IMR-90 (cell line): Measurements from ENCODE around the gene MINDY3. TPM values are rescaled to one million over a fixed set of nuclear protein-coding genes. Genes with fewer than 3 reads are reported as not detected.

Experiments used
- ATAC-seq: fragments of 200-7000 bp; cut with Tn5 transposase; 2 replicates; pipeline ENCODE4 v1.9.1; 2020; ENCODE audit warnings: low read depth, mild to moderate bottlenecking, moderate library complexity
- BruUV-seq: library from RNA; stranded (reverse); fragments of 400-500 nt; replicated peaks from 2 replicates; lab custom pipeline; 2021; lab: Mats Ljungman, UMichigan
- CTCF ChIA-PET: fragments of 300-600 bp; formaldehyde crosslinking; extraction: SDS; loops from one replicate; lab custom pipeline; 2021; ENCODE audit warnings: antibody characterized with exemption; lab: Yijun Ruan, JAX
- POLR2A ChIA-PET: fragments of 300-600 bp; sonication (Branson Sonifier 250); formaldehyde crosslinking; loops from one replicate; lab custom pipeline; 2022; ENCODE audit warnings: antibody characterized with exemption; ENCODE audit not compliant: unreplicated experiment; lab: Charles Lee
- DNase-seq: peaks from one replicate; pipeline ENCODE4 v3.0.0; 2013
- H2AFZ ChIP-seq: replicated peaks from 2 replicates; pipeline ENCODE3; 2013; ENCODE audit warnings: low read length, mild to moderate bottlenecking; ENCODE audit not compliant: poor library complexity
- H2AK5ac ChIP-seq: 2 replicates; pipeline ENCODE4 v1.6.1; 2013; ENCODE audit warnings: low read depth, low read length, inconsistent platforms
- H2AK9ac ChIP-seq: replicated peaks from 2 replicates; pipeline ENCODE3; 2013; ENCODE audit warnings: mild to moderate bottlenecking, low read depth, low read length, moderate library complexity; ENCODE audit not compliant: poor library complexity
- H2BK120ac ChIP-seq: 2 replicates; pipeline ENCODE4 v1.6.1; 2013; ENCODE audit warnings: low read depth, low read length, inconsistent platforms
- H2BK15ac ChIP-seq: 3 replicates; pipeline ENCODE4 v1.6.1; 2013; ENCODE audit warnings: low read depth, low read length, inconsistent platforms
- H2BK20ac ChIP-seq: 2 replicates; pipeline ENCODE4 v1.6.1; 2013; ENCODE audit warnings: low read depth, mild to moderate bottlenecking, inconsistent platforms, low read length, moderate library complexity
- H2BK5ac ChIP-seq: 2 replicates; pipeline ENCODE4 v1.6.1; 2013; ENCODE audit warnings: mild to moderate bottlenecking, low read depth, low read length, inconsistent platforms; ENCODE audit not compliant: poor library complexity, severe bottlenecking
- H3K14ac ChIP-seq: replicated peaks from 2 replicates; pipeline ENCODE4 v1.6.1; 2013; ENCODE audit warnings: low read depth, low read length, inconsistent platforms
- H3K18ac ChIP-seq: 2 replicates; pipeline ENCODE4 v1.6.1; 2013; ENCODE audit warnings: low read depth, low read length, control low read depth
- H3K23ac ChIP-seq: 2 replicates; pipeline ENCODE4 v1.6.1; 2013; ENCODE audit warnings: low read depth, low read length, inconsistent platforms
- H3K27ac ChIP-seq: 2 replicates; pipeline ENCODE4 v1.5.1; 2013; ENCODE audit warnings: mild to moderate bottlenecking, control low read depth, low read length; ENCODE audit not compliant: insufficient read depth
- H3K27me3 ChIP-seq: 2 replicates; pipeline ENCODE4 v1.6.1; 2013; ENCODE audit warnings: low read length; ENCODE audit not compliant: control insufficient read depth, insufficient read depth
- H3K36me3 ChIP-seq: 2 replicates; pipeline ENCODE4 v1.6.1; 2013; ENCODE audit warnings: low read length, mixed read lengths; ENCODE audit not compliant: control insufficient read depth, insufficient read depth
- H3K4ac ChIP-seq: 2 replicates; pipeline ENCODE4 v1.6.1; 2013; ENCODE audit warnings: low read depth, low read length, inconsistent platforms
- H3K4me1 ChIP-seq: 2 replicates; pipeline ENCODE4 v1.6.1; 2013; ENCODE audit warnings: low read length, mixed read lengths; ENCODE audit not compliant: control insufficient read depth, insufficient read depth
- H3K4me2 ChIP-seq: 2 replicates; pipeline ENCODE4 v1.6.1; 2013; ENCODE audit warnings: low read depth, mild to moderate bottlenecking, control low read depth, low read length, moderate library complexity
- H3K4me3 ChIP-seq: 2 replicates; pipeline ENCODE4 v1.5.1; 2013; ENCODE audit warnings: low read depth, mild to moderate bottlenecking, control low read depth, low read length, moderate library complexity; ENCODE audit not compliant: insufficient read depth
- H3K56ac ChIP-seq: 2 replicates; pipeline ENCODE4 v1.6.1; 2013; ENCODE audit warnings: low read length, inconsistent platforms; ENCODE audit not compliant: insufficient read depth; ENCODE audit errors: extremely low read depth
- H3K79me1 ChIP-seq, 2 experiments: 2 replicates each; pipeline ENCODE4 v1.6.1; 2013; ENCODE audit warnings: low read length in 2 of 2, inconsistent platforms in 1 of 2, low read depth in 1 of 2
- H3K9ac ChIP-seq: 2 replicates; pipeline ENCODE4 v1.6.1; 2013; ENCODE audit warnings: low read depth, low read length, control low read depth
- H3K9me1 ChIP-seq: 2 replicates; pipeline ENCODE4 v1.6.1; 2013; ENCODE audit warnings: low read length, inconsistent platforms; ENCODE audit not compliant: insufficient read depth
- H3K9me3 ChIP-seq: 2 replicates; pipeline ENCODE4 v1.6.1; 2013; ENCODE audit warnings: low read length; ENCODE audit not compliant: control insufficient read depth, insufficient read depth
- H4K20me1 ChIP-seq: 2 replicates; pipeline ENCODE4 v1.6.1; 2013; ENCODE audit warnings: low read length, inconsistent platforms; ENCODE audit not compliant: insufficient read depth
- H4K5ac ChIP-seq: 2 replicates; pipeline ENCODE4 v1.6.1; 2013; ENCODE audit warnings: mild to moderate bottlenecking, low read depth, low read length, control low read depth
- H4K8ac ChIP-seq, 2 experiments: 2 replicates each; pipeline ENCODE4 v1.6.1; 2013; ENCODE audit warnings: low read depth in 2 of 2, low read length in 2 of 2, control low read depth in 1 of 2, inconsistent platforms in 1 of 2
- H4K91ac ChIP-seq: 2 replicates; pipeline ENCODE4 v1.6.1; 2013; ENCODE audit warnings: low read depth, low read length, inconsistent platforms; ENCODE audit not compliant: insufficient read depth
- BHLHE40 ChIP-seq: fragments of 150-350 bp; IDR thresholded peaks from 2 replicates; pipeline ENCODE4 v1.6.1; 2016; ENCODE audit warnings: mild to moderate bottlenecking, low read depth, low read length
- CEBPB ChIP-seq: IDR thresholded peaks from 2 replicates; pipeline ENCODE4 v1.6.1; 2012; ENCODE audit warnings: low read depth, low read length, improper control_type of control experiment
- CHD1 ChIP-seq: IDR thresholded peaks from 2 replicates; pipeline ENCODE4 v1.6.1; 2012; ENCODE audit warnings: low read depth, low read length, improper control_type of control experiment
- CTCF ChIP-seq: conservative IDR thresholded peaks from 2 replicates; pipeline ENCODE4 v1.5.1; 2012; ENCODE audit warnings: mild to moderate bottlenecking, low read depth, low read length, improper control_type of control experiment
- ELK1 ChIP-seq: fragments of 150-350 bp; IDR thresholded peaks from 2 replicates; pipeline ENCODE4 v1.6.1; 2016; ENCODE audit warnings: low read depth, mild to moderate bottlenecking, low read length, moderate library complexity, borderline replicate concordance
- FOS ChIP-seq: fragments of 150-350 bp; IDR thresholded peaks from 2 replicates; pipeline ENCODE4 v1.6.1; 2016; ENCODE audit warnings: low read depth, low read length
- MAFK ChIP-seq: IDR thresholded peaks from 2 replicates; pipeline ENCODE4 v1.6.1; 2012; ENCODE audit warnings: low read depth, low read length, improper control_type of control experiment
- MAZ ChIP-seq: IDR thresholded peaks from 2 replicates; pipeline ENCODE4 v1.6.1; 2012; ENCODE audit warnings: low read depth, mild to moderate bottlenecking, low read length, improper control_type of control experiment, moderate library complexity, borderline replicate concordance
- MXI1 ChIP-seq: IDR thresholded peaks from 2 replicates; pipeline ENCODE4 v1.6.1; 2012; ENCODE audit warnings: low read depth, mild to moderate bottlenecking, low read length, moderate library complexity, borderline replicate concordance
- NFE2L2 ChIP-seq: fragments of 150-350 bp; IDR thresholded peaks from 2 replicates; pipeline ENCODE4 v1.6.1; 2016; ENCODE audit warnings: low read depth, mild to moderate bottlenecking, low read length
- POLR2A ChIP-seq: IDR thresholded peaks from 2 replicates; pipeline ENCODE4 v1.6.1; 2012; ENCODE audit warnings: mild to moderate bottlenecking, low read depth, low read length
- RAD21 ChIP-seq: IDR thresholded peaks from 2 replicates; pipeline ENCODE4 v1.6.1; 2012; ENCODE audit warnings: low read length, improper control_type of control experiment
- RCOR1 ChIP-seq: IDR thresholded peaks from 2 replicates; pipeline ENCODE4 v1.6.1; 2012; ENCODE audit warnings: mild to moderate bottlenecking, low read length, improper control_type of control experiment; ENCODE audit not compliant: insufficient replicate concordance
- RFX5 ChIP-seq: IDR thresholded peaks from 2 replicates; pipeline ENCODE4 v1.8.0; 2012; ENCODE audit warnings: low read depth, mild to moderate bottlenecking, low read length, moderate library complexity
- SMC3 ChIP-seq: fragments of 150-350 bp; IDR thresholded peaks from 2 replicates; pipeline ENCODE4 v1.6.1; 2016; ENCODE audit warnings: low read depth, mild to moderate bottlenecking, antibody characterized with exemption, low read length, moderate library complexity
- WGBS, 2 experiments: methylation state at CpG; one replicate each; pipeline versions ENCODE4 v1.1.5 to v1.1.7; 2013; ENCODE audit warnings: missing lambda C conversion rate in 2 of 2; ENCODE audit not compliant: insufficient read length in 1 of 2; ENCODE audit errors: extremely low coverage in 2 of 2; 5-methylcytosine and 5-hydroxymethylcytosine counted together
- dilution Hi-C: fragments of 300-500 bp; cut with HindIII; formaldehyde crosslinking; loops from one replicate; pipeline ENCODE4 v1.14.3; 2018; ENCODE audit warnings: low sequenced_read_pairs; ENCODE audit not compliant: unreplicated experiment
- in situ Hi-C: fragments of 300-500 bp; cut with MboI; formaldehyde crosslinking; loops from 3 replicates; pipeline ENCODE4 v1.14.3; 2019; ENCODE audit warnings: low sequenced_read_pairs, inconsistent platforms, mixed read lengths
- intact Hi-C: fragments of 100-400 bp; cut with micrococcal nuclease; formaldehyde crosslinking; loops from 2 replicates; pipeline ENCODE4 v1.10.0; 2022
- polyA plus RNA-seq, 3 experiments: library from polyadenylated mRNA; depleted of rRNA; stranded (reverse); fragments of >200 nt; gene quantifications; 2 replicates each; pipeline ENCODE4 v1.2.3, GENCODE V29; 2012; ENCODE audit warnings: low replicate concordance in 1 of 3
- total RNA-seq: library from RNA; depleted of rRNA; stranded (reverse); fragments of >200 nt; gene quantifications from 2 replicates; pipeline ENCODE4 v1.2.3, GENCODE V29; 2012
- TF ChIP-seq, protein P1 (sequence below): fragments of 150-350 bp; IDR thresholded peaks from 2 replicates; pipeline ENCODE4 v1.6.1; 2017; ENCODE audit warnings: mild to moderate bottlenecking, antibody characterized with exemption, low read length, low read depth

Gene MINDY3
- total and polyA plus RNA-seq, 2 of the 4 experiments (the other 2 are of a cell fraction) = 13.9 to 14.5 TPM

- dilution Hi-C loops = no loop called here
- CTCF ChIA-PET = no interaction called here
- TF ChIP-seq MAZ = no peak
- TF ChIP-seq, protein P1, sequence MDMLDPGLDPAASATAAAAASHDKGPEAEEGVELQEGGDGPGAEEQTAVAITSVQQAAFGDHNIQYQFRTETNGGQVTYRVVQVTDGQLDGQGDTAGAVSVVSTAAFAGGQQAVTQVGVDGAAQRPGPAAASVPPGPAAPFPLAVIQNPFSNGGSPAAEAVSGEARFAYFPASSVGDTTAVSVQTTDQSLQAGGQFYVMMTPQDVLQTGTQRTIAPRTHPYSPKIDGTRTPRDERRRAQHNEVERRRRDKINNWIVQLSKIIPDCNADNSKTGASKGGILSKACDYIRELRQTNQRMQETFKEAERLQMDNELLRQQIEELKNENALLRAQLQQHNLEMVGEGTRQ = no peak
- no peak for TF ChIP-seq FOS
- no peak for TF ChIP-seq CEBPB
- TF ChIP-seq RAD21 = no peak
- TF ChIP-seq RFX5 = no peak
- no peak for TF ChIP-seq MXI1
- no peak for TF ChIP-seq CHD1
- no peak for TF ChIP-seq POLR2A
- TF ChIP-seq NFE2L2 = no peak
- no peak for TF ChIP-seq BHLHE40
- TF ChIP-seq MAFK = no peak
- TF ChIP-seq CTCF = no peak
- no peak for TF ChIP-seq ELK1
- TF ChIP-seq SMC3 = no peak
- TF ChIP-seq RCOR1 = no peak
- ATAC-seq (no peak), DNase-seq (no peak)
- H2AFZ ChIP-seq = no peak overlapping the region
- H3K18ac ChIP-seq = no peak overlapping the region
- H2BK20ac ChIP-seq = no peak overlapping the region
- H3K9me3 ChIP-seq = no peaks in the 10 kb centered on the region
- no peak overlapping the region for H3K23ac ChIP-seq
- no peak overlapping the region for H3K4me3 ChIP-seq
- H2AK5ac ChIP-seq = no peak overlapping the region
- H4K91ac ChIP-seq = no peak overlapping the region
- no peak overlapping the region for H2BK15ac ChIP-seq
- intact Hi-C loops = no loop called here
- in situ Hi-C loops = no loop called here
- peaks cover 9% of the 10 kb centered on the region for H3K36me3 ChIP-seq
- H3K4ac ChIP-seq = no peak overlapping the region
- H3K14ac ChIP-seq = no peak overlapping the region
- H3K79me1 ChIP-seq = no peaks in the 10 kb centered on the region; a peak in 1 of 4 replicates
- H3K27me3 ChIP-seq = no peaks in the 10 kb centered on the region
- no CpG with 5 or more reads among the region's 5 CpGs for WGBS, 2 experiments
- H3K9me1 ChIP-seq = no peaks in the 10 kb centered on the region; the same call in 1 of the 2 replicates
- no peaks in the 10 kb centered on the region; the same call in 1 of the 2 replicates for H3K4me1 ChIP-seq
- no peak overlapping the region for H4K8ac ChIP-seq
- no peak overlapping the region for H3K27ac ChIP-seq
- H2BK5ac ChIP-seq = no peak overlapping the region
- POLR2A ChIA-PET = no interaction called here
- no TSS peak for BruUV-seq
- peak overlapping the region; percentile 12; the same call in 1 of the 2 replicates for H3K56ac ChIP-seq
- H2AK9ac ChIP-seq = no peak overlapping the region
- H3K4me2 ChIP-seq = no peak overlapping the region
- H3K9ac ChIP-seq = no peak overlapping the region
- H4K5ac ChIP-seq = no peak overlapping the region
- no peaks in the 10 kb centered on the region for H4K20me1 ChIP-seq
- H2BK120ac ChIP-seq = no peak overlapping the region
Observed at GRCh38 chr10:15805395-15806058, 54.8 kb downstream of the MINDY3 start.
